ENCODE measurements around the gene CPPED1. TPM values are rescaled to one million over a fixed set of nuclear protein-coding genes. Genes with fewer than 3 reads are reported as not detected.

The CPPED1 gene
- total and polyA plus RNA-seq, 8 donors: 8.0 to 178 (median 13.1) TPM

DNA sequence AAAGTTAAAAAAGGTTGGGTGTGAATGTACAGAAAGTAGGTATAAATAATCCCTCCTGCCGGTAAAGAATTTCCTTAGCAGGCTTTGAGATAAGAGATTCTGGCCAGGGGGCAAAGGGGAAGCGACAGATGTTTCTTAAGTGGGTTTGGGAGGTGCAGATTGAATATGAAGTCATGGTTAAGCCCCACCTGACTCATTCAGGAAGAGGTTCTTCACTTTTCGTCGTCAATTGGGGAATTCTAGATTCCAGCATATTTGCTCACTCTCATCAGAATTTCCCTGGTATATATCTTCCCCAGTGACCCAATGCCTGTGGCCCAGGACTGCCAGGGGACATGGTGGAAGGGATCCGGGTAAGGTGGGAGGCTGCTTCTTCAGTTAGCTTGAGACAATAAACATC is 127.8 kb downstream of the CPPED1 start:
- intact Hi-C loops (cut with DNase I; ENCODE audit: low total_unique reads): no loop called here
- Histone ChIP-seq H3K9me3 (peaks cover 0 to 3% (median 0%) of the 10 kb centered on the region in 4 donors), H3K4me1 (no peaks in the 10 kb centered on the region), H3K36me3 (peaks cover 0 to 13% (median 3%) of the 10 kb centered on the region in 4 donors), H3K27me3 (no peaks in the 10 kb centered on the region), H3K4me3 (no peak overlapping the region), H3K27ac (no peak overlapping the region)
- TF ChIP-seq POLR2A (IDR thresholded peaks at IDR 0.05) (no peak), EP300 (IDR thresholded peaks at IDR 0.05) (no peak), CTCF (IDR thresholded peaks at IDR 0.05) (no peak), POLR2AphosphoS5 (IDR thresholded peaks at IDR 0.05) (no peak)
- WGBS, 5 donors: 32 to 54% (median 44%) methylated on average over 5 of the region's 5 CpGs
- DNase-seq: peak in 1 of 2 donors; percentile 5

DNA sequence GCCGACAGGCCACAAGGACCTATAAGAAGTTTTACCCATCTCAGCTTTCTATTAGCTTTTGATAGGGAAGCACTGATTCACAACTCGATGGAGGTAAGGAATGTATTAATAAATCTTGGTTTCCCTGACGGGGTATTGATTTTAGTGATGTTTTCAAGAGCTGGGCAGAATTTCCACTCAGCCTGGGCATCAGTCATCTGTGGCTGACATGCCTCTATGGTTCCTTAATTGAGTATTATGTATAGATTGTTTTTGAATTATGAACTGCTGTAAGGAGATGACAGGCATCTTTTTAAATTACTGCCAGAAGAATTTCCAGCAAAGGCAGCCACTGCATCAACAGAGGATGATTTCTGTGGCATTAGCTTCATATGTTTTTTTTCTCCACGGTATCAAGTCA is 128.6 kb downstream of the CPPED1 start:
- Histone ChIP-seq H3K4me1 (no peaks in the 10 kb centered on the region), H3K9me3 (peaks cover 0 to 3% (median 0%) of the 10 kb centered on the region in 4 donors), H3K36me3 (peaks cover 0 to 15% (median 3%) of the 10 kb centered on the region in 4 donors), H3K27ac (no peak overlapping the region), H3K27me3 (no peaks in the 10 kb centered on the region), H3K4me3 (no peak overlapping the region)
- no peak for DNase-seq
- intact Hi-C loops (cut with DNase I; ENCODE audit: low total_unique reads): no loop called here
- WGBS, 5 donors: 57 to 79% (median 69%) methylated on average over 4 of the region's 4 CpGs
- TF ChIP-seq POLR2AphosphoS5 (IDR thresholded peaks at IDR 0.05) (no peak), EP300 (IDR thresholded peaks at IDR 0.05) (no peak), CTCF (IDR thresholded peaks at IDR 0.05) (no peak), POLR2A (IDR thresholded peaks at IDR 0.05) (no peak)

DNA sequence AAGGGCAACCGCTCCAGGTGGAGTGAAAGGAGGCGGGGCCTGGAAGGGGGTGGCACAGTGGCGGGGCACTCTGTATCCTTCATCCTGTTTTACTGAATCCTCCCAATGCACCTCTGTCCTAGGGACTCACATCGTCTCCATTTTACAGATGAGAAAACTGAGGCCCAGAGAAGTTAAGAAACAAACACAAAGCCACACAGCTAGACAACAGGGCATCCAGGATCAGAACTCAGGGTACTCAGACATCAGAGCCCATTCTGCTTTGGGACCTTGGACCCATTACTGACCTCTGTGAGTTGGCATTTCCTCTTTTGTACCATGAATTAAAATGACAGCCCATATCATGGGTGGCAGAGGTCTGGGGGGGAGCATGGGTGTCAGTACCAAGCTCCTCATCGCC is 129.2 kb downstream of the CPPED1 start:
- intact Hi-C loops (cut with DNase I; ENCODE audit: low total_unique reads): no loop called here
- WGBS, 5 donors: 94 to 99% (median 95%) methylated on average over 5 of the region's 5 CpGs

GRCh38 chr16:12674071-12674470 is 129.6 kb downstream of the CPPED1 start:
- TF ChIP-seq CTCF (IDR thresholded peaks at IDR 0.05) (no peak), POLR2AphosphoS5 (IDR thresholded peaks at IDR 0.05) (no peak), POLR2A (IDR thresholded peaks at IDR 0.05) (no peak), EP300 (IDR thresholded peaks at IDR 0.05) (no peak)
- peaks cover 0 to 8% (median 3%) of the 10 kb centered on the region in 4 donors for H3K9me3 ChIP-seq
- intact Hi-C loops (cut with DNase I; ENCODE audit: low total_unique reads): no loop called here
- H3K4me1 ChIP-seq: no peaks in the 10 kb centered on the region
- no peak overlapping the region for H3K27ac ChIP-seq
- DNase-seq: no peak
- peaks cover 0 to 18% (median 3%) of the 10 kb centered on the region in 4 donors for H3K36me3 ChIP-seq
- no peaks in the 10 kb centered on the region for H3K27me3 ChIP-seq
- WGBS, 5 donors: 83 to 90% (median 88%) methylated on average over 6 of the region's 6 CpGs
- no peak overlapping the region for H3K4me3 ChIP-seq

More for the DNA sequence above, 129.2 kb downstream of the CPPED1 start:
- H3K27me3 ChIP-seq: no peaks in the 10 kb centered on the region
- H3K4me3 ChIP-seq: no peak overlapping the region
- H3K9me3 ChIP-seq: peaks cover 0 to 4% (median under 1%) of the 10 kb centered on the region in 4 donors
- DNase-seq: no peak
- TF ChIP-seq POLR2A (IDR thresholded peaks at IDR 0.05) (no peak), CTCF (IDR thresholded peaks at IDR 0.05) (no peak), EP300 (IDR thresholded peaks at IDR 0.05) (no peak), POLR2AphosphoS5 (IDR thresholded peaks at IDR 0.05) (no peak)
- H3K36me3 ChIP-seq: peaks cover 0 to 18% (median 3%) of the 10 kb centered on the region in 4 donors
- H3K4me1 ChIP-seq: no peaks in the 10 kb centered on the region
- no peak overlapping the region for H3K27ac ChIP-seq

Measured in stomach (tissue), 9 donors.